ENCODE results near the gene MLKL. TPM values are rescaled to one million over a fixed set of nuclear protein-coding genes. Genes with fewer than 3 reads are reported as not detected.

Gene MLKL
- total RNA-seq, 1 donor from 2014 or later: 3.7 TPM

DNA sequence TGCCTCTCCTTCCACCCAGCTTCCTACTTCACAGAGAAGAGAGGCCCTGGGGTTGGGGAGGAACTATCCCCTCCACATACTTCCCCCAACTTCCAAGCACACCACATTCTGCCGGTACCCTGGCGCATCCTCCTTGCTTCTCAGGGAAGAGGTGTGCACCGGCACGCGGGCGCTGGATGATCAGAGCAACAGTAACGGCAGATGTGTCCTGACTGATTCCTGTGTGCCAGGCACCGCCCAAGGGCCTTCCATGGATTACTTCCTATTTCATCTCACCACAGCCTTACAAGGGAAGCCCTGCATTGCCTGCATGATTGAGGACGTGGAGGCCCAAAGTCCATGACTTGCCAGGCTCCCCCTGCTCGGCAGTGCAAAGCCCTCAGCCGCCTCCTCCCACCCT is 21.1 kb upstream of the MLKL start:
- no peak overlapping the region for H3K9ac ChIP-seq (ENCODE audit: low read depth in 1 of 3, low read length in 3 of 3)
- no peaks in the 10 kb centered on the region for H3K4me1 ChIP-seq (ENCODE audit: control insufficient read depth in 3 of 3, insufficient read depth in 3 of 3, low read length in 3 of 3)
- H3K27ac ChIP-seq (ENCODE audit: low read depth, low read length): no peak overlapping the region
- no peaks in the 10 kb centered on the region for H3K36me3 ChIP-seq (ENCODE audit: control insufficient read depth in 3 of 3, insufficient read depth in 3 of 3, low read length in 3 of 3)
- H3K4me3 ChIP-seq (ENCODE audit: low read length in 3 of 3): no peak overlapping the region
- peaks cover 0 to 3% (median under 1%) of the 10 kb centered on the region in 3 donors for H3K9me3 ChIP-seq (ENCODE audit: control insufficient read depth in 3 of 3, low read length in 3 of 3)
- peaks cover 9 to 31% (median 10%) of the 10 kb centered on the region in 3 donors for H3K27me3 ChIP-seq (ENCODE audit: control insufficient read depth in 3 of 3, insufficient read depth in 3 of 3, low read length in 3 of 3)

DNA sequence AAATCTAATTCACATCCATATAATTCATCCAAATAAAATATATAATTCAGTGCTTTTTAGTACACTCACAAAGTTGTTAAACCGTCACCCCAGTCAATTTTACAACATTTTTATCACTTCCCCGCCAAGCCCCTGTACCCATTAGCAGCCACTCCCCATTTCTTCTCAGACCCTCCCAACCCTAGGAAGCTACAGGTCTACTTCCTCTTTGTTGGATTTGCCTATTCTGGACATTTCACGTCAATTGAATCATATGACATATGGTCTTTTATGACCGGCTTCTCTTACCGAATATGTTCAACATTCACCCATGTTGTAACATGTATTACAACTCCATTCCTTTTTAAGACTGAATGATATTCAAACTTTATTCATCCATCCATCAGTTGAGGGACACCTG is 19.9 kb upstream of the MLKL start:
- Histone ChIP-seq H3K27me3 (ENCODE audit: control insufficient read depth in 3 of 3, insufficient read depth in 3 of 3, low read length in 3 of 3) (peaks cover 9 to 30% (median 10%) of the 10 kb centered on the region in 3 donors), H3K4me1 (ENCODE audit: control insufficient read depth in 3 of 3, insufficient read depth in 3 of 3, low read length in 3 of 3) (no peaks in the 10 kb centered on the region), H3K27ac (ENCODE audit: low read depth, low read length) (no peak overlapping the region)

DNA sequence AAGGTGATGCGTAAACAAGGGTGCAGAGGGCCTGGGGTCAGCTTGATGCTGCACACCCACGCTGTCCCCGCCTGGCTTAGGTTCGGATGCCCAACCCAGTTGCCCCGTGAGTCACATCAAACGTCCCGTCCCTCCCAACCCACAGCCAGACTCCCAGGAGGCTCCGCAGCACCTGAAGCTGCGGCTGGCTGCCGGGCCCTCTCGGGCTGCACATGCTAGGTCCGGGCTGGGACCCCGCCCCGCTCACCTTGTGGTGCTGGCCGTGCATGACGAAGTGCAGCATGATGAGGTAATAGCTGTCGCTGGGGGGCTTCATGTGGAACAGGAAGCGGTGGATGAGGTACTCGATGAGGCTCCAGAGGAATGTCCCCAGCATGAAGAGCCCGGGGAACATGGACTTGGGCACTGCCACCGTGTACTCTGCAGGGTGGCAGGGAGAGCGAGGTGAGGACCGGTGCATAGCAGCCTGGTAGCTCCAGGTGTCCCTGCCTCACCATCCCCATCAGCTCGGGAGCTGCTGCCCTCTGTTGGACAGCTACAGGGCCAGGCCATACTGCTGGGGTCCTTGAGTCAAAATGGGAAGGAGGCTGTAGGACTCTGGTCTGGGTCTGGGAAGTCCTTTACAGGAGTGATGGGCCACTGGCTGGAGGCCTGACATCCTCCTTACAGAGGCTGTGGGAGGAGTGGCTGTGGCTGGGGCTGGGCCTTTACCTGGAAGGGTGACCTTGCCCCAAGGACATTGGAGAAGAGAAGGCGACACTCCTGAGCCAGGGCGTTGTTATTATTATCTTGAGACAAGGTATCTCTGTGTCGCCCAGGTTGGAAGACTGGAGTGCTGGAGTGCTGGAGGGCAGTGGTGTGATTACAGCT is 18.3 kb upstream of the MLKL start:
- Histone ChIP-seq H3K36me3 (ENCODE audit: control insufficient read depth in 3 of 3, insufficient read depth in 3 of 3, low read length in 3 of 3) (no peaks in the 10 kb centered on the region), H3K27me3 (ENCODE audit: control insufficient read depth in 3 of 3, insufficient read depth in 3 of 3, low read length in 3 of 3) (peaks cover 4 to 16% (median 10%) of the 10 kb centered on the region in 3 donors), H3K4me1 (ENCODE audit: control insufficient read depth in 3 of 3, insufficient read depth in 3 of 3, low read length in 3 of 3) (no peaks in the 10 kb centered on the region), H3K9me3 (ENCODE audit: control insufficient read depth in 3 of 3, low read length in 3 of 3) (no peaks in the 10 kb centered on the region), H3K9ac (ENCODE audit: low read depth in 1 of 3, low read length in 3 of 3) (no peak overlapping the region), H3K4me3 (ENCODE audit: low read length in 3 of 3) (no peak overlapping the region), H3K27ac (ENCODE audit: low read depth, low read length) (no peak overlapping the region)

More for the DNA sequence above, 19.9 kb upstream of the MLKL start:
- H3K9me3 ChIP-seq (ENCODE audit: control insufficient read depth in 3 of 3, low read length in 3 of 3): no peaks in the 10 kb centered on the region
- H3K4me3 ChIP-seq (ENCODE audit: low read length in 3 of 3): no peak overlapping the region
- H3K9ac ChIP-seq (ENCODE audit: low read depth in 1 of 3, low read length in 3 of 3): no peak overlapping the region
- no peaks in the 10 kb centered on the region for H3K36me3 ChIP-seq (ENCODE audit: control insufficient read depth in 3 of 3, insufficient read depth in 3 of 3, low read length in 3 of 3)

DNA sequence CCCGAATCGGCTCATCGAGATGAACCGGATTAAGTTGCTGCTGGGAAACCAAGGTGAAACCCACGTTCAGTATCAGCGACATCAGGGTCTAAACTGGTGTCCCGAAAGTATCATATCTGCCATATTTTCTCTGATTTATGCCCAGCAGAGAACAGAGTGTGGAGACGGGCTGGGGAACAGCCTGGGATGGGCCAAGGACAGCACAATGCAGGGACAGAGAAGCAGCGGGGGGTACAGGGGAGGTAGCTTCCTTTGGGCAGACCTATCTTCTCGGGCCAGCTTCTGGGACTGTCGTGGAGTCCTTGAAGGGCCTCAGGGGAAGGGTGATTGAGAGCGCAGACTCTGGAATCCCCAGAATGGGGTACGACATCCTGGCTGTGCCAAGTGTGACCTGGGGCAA is 17.5 kb upstream of the MLKL start:
- H3K27me3 ChIP-seq (ENCODE audit: control insufficient read depth in 3 of 3, insufficient read depth in 3 of 3, low read length in 3 of 3): peaks cover 1 to 11% (median 5%) of the 10 kb centered on the region in 3 donors

DNA sequence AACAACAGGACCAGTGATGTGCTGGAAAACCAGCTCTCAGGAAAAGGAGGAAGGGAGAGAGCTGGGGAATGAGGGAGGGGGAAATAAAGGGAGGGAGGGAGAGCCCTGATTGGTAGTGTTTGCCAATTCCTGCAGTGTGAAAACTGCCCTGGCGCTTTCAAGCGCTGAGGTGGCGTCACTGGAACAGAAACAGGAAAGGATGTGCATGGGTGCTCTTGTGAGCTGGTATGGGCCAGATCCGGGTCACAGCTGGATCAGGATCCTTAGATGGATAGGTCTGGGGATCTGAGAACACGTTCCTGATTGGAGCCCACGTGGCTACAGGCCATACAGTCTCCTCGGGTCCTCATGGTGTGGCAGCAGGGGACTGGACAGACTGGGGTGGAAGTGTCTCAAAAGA is 16.7 kb upstream of the MLKL start:
- Histone ChIP-seq H3K9me3 (ENCODE audit: control insufficient read depth in 3 of 3, low read length in 3 of 3) (no peaks in the 10 kb centered on the region), H3K27ac (ENCODE audit: low read depth, low read length) (no peak overlapping the region), H3K4me3 (ENCODE audit: low read length in 3 of 3) (no peak overlapping the region), H3K4me1 (ENCODE audit: control insufficient read depth in 3 of 3, insufficient read depth in 3 of 3, low read length in 3 of 3) (no peaks in the 10 kb centered on the region), H3K36me3 (ENCODE audit: control insufficient read depth in 3 of 3, insufficient read depth in 3 of 3, low read length in 3 of 3) (no peaks in the 10 kb centered on the region), H3K9ac (ENCODE audit: low read depth in 1 of 3, low read length in 3 of 3) (no peak overlapping the region), H3K27me3 (ENCODE audit: control insufficient read depth in 3 of 3, insufficient read depth in 3 of 3, low read length in 3 of 3) (peaks cover 0 to 10% (median 5%) of the 10 kb centered on the region in 3 donors)

More for the DNA sequence above, 17.5 kb upstream of the MLKL start:
- H3K9ac ChIP-seq (ENCODE audit: low read depth in 1 of 3, low read length in 3 of 3): no peak overlapping the region
- no peaks in the 10 kb centered on the region for H3K4me1 ChIP-seq (ENCODE audit: control insufficient read depth in 3 of 3, insufficient read depth in 3 of 3, low read length in 3 of 3)
- H3K9me3 ChIP-seq (ENCODE audit: control insufficient read depth in 3 of 3, low read length in 3 of 3): no peaks in the 10 kb centered on the region
- no peak overlapping the region for H3K4me3 ChIP-seq (ENCODE audit: low read length in 3 of 3)
- H3K27ac ChIP-seq (ENCODE audit: low read depth, low read length): no peak overlapping the region
- H3K36me3 ChIP-seq (ENCODE audit: control insufficient read depth in 3 of 3, insufficient read depth in 3 of 3, low read length in 3 of 3): no peaks in the 10 kb centered on the region

DNA sequence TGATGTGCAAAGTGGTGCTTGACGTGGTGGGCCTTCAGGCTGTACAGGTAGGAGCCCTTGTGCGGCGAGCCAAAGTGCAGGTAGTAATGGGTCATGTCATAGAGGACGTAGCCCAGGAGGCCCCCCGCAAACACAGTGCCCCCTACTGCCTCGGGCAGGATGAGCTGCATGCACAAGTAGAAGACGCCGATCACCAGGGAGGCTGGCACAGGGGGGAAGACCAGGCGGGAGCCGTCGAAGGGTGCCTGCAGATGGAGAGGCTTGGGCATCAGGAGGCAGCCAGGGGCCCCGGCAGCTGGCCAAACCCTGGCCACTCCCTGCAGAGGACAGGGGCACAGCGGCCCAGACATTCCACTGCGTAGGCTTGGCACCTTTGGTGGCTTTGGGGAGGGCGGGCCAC is 15.7 kb upstream of the MLKL start:
- Histone ChIP-seq H3K9me3 (ENCODE audit: control insufficient read depth in 3 of 3, low read length in 3 of 3) (no peaks in the 10 kb centered on the region), H3K27me3 (ENCODE audit: control insufficient read depth in 3 of 3, insufficient read depth in 3 of 3, low read length in 3 of 3) (peaks cover 0 to 6% (median 1%) of the 10 kb centered on the region in 3 donors), H3K27ac (ENCODE audit: low read depth, low read length) (no peak overlapping the region), H3K9ac (ENCODE audit: low read depth in 1 of 3, low read length in 3 of 3) (no peak overlapping the region), H3K36me3 (ENCODE audit: control insufficient read depth in 3 of 3, insufficient read depth in 3 of 3, low read length in 3 of 3) (no peaks in the 10 kb centered on the region), H3K4me3 (ENCODE audit: low read length in 3 of 3) (no peak overlapping the region), H3K4me1 (ENCODE audit: control insufficient read depth in 3 of 3, insufficient read depth in 3 of 3, low read length in 3 of 3) (no peaks in the 10 kb centered on the region)

DNA sequence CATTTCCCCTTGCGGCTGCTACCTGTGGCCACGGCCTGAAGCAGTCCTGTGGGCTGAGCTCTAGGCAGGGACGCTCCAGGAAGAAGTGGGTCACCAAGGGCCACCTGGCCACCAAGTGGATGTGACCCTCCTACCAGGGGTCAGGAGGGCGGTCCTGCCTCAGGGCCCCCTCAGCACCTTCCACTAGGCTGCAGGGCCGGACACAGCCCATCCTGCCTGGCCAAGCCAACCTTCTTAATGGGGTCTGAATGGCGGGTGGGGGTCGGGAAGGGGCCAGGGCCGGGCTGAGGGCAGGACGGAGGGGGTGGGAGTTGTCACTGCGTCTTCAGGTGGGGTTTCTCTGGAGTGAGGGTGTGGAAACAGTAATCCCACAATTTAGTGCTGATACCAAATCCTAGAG is 13.2 kb upstream of the MLKL start:
- no peaks in the 10 kb centered on the region for H3K36me3 ChIP-seq (ENCODE audit: control insufficient read depth in 3 of 3, insufficient read depth in 3 of 3, low read length in 3 of 3)
- no peak overlapping the region for H3K4me3 ChIP-seq (ENCODE audit: low read length in 3 of 3)
- H3K27me3 ChIP-seq (ENCODE audit: control insufficient read depth in 3 of 3, insufficient read depth in 3 of 3, low read length in 3 of 3): peaks cover 0 to 5% (median 0%) of the 10 kb centered on the region in 3 donors
- H3K9ac ChIP-seq (ENCODE audit: low read depth in 1 of 3, low read length in 3 of 3): no peak overlapping the region
- no peak overlapping the region for H3K27ac ChIP-seq (ENCODE audit: low read depth, low read length)
- H3K4me1 ChIP-seq (ENCODE audit: control insufficient read depth in 3 of 3, insufficient read depth in 3 of 3, low read length in 3 of 3): no peaks in the 10 kb centered on the region
- no peaks in the 10 kb centered on the region for H3K9me3 ChIP-seq (ENCODE audit: control insufficient read depth in 3 of 3, low read length in 3 of 3)

DNA sequence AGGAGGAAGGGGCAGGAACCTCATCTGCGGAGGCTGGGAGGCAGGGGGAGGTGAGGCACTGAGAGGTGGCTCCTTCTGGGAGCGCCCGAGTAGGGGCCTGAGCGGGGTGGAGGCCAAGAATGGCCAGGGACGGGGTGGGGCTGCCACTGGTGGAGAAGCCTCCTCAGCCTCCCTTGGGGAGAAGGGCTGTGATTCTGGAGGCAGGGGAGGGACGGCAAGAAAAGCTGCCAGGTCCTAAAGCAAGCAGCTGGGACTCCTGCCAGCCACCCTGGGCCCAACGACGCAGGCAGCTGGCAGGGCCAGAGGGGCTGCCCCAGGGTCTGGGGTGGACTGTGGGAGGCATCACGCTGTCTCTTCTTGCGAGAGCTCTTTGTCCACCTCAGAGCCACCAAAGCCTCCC is 12.7 kb upstream of the MLKL start:
- Histone ChIP-seq H3K27me3 (ENCODE audit: control insufficient read depth in 3 of 3, insufficient read depth in 3 of 3, low read length in 3 of 3) (peaks cover 0 to 5% (median 0%) of the 10 kb centered on the region in 3 donors), H3K4me1 (ENCODE audit: control insufficient read depth in 3 of 3, insufficient read depth in 3 of 3, low read length in 3 of 3) (no peaks in the 10 kb centered on the region), H3K36me3 (ENCODE audit: control insufficient read depth in 3 of 3, insufficient read depth in 3 of 3, low read length in 3 of 3) (no peaks in the 10 kb centered on the region), H3K27ac (ENCODE audit: low read depth, low read length) (no peak overlapping the region), H3K4me3 (ENCODE audit: low read length in 3 of 3) (no peak overlapping the region), H3K9me3 (ENCODE audit: control insufficient read depth in 3 of 3, low read length in 3 of 3) (no peaks in the 10 kb centered on the region), H3K9ac (ENCODE audit: low read depth in 1 of 3, low read length in 3 of 3) (no peak overlapping the region)

DNA sequence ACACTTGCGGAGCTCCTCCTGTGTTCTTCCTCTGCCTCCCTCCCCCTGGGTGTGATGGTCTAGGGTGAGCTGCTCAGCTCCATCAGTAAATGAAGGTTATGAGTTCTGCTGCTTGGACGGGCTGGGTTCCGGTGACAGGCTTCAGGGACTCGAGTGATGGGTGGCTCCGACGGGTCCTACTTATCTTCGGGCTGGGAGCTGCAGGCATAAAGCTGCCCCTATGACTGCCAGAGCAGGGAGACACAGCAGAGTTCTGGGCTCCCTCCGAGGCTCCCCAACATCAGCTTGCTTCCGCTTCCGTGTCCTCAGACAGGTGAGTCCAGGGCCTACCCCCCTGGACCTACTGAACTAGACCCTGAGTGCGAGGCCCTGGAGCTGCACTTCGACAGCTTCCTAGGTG is 11.3 kb upstream of the MLKL start:
- Histone ChIP-seq H3K9ac (ENCODE audit: low read depth in 1 of 3, low read length in 3 of 3) (no peak overlapping the region), H3K27ac (ENCODE audit: low read depth, low read length) (no peak overlapping the region), H3K4me3 (ENCODE audit: low read length in 3 of 3) (no peak overlapping the region), H3K9me3 (ENCODE audit: control insufficient read depth in 3 of 3, low read length in 3 of 3) (no peaks in the 10 kb centered on the region), H3K4me1 (ENCODE audit: control insufficient read depth in 3 of 3, insufficient read depth in 3 of 3, low read length in 3 of 3) (no peaks in the 10 kb centered on the region), H3K36me3 (ENCODE audit: control insufficient read depth in 3 of 3, insufficient read depth in 3 of 3, low read length in 3 of 3) (no peaks in the 10 kb centered on the region), H3K27me3 (ENCODE audit: control insufficient read depth in 3 of 3, insufficient read depth in 3 of 3, low read length in 3 of 3) (peaks cover 0 to 2% (median 0%) of the 10 kb centered on the region in 3 donors)

DNA sequence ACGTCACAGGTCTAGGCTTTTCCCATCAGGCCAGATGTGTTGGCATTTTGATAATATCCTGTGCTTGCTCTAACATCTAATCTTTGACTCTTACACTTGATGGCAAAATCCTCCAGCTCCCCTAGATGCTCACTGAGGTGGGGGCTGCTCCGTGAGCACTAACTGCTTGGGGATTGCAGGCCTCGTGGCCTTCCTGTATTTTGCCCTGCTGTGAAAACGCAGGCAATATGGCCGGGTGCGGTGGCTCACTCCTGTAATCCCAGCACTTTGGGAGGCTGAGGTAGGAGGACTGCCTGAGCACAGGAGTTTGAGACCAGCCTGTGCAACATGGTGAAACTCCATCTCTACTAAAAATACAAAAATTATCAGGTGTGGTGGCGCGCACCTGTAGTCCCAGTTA is 9.7 kb upstream of the MLKL start:
- Histone ChIP-seq H3K27me3 (ENCODE audit: control insufficient read depth in 3 of 3, insufficient read depth in 3 of 3, low read length in 3 of 3) (no peaks in the 10 kb centered on the region), H3K9me3 (ENCODE audit: control insufficient read depth in 3 of 3, low read length in 3 of 3) (no peaks in the 10 kb centered on the region), H3K4me3 (ENCODE audit: low read length in 3 of 3) (no peak overlapping the region), H3K27ac (ENCODE audit: low read depth, low read length) (no peak overlapping the region), H3K4me1 (ENCODE audit: control insufficient read depth in 3 of 3, insufficient read depth in 3 of 3, low read length in 3 of 3) (no peaks in the 10 kb centered on the region), H3K9ac (ENCODE audit: low read depth in 1 of 3, low read length in 3 of 3) (no peak overlapping the region), H3K36me3 (ENCODE audit: control insufficient read depth in 3 of 3, insufficient read depth in 3 of 3, low read length in 3 of 3) (no peaks in the 10 kb centered on the region)

Measured in skeletal muscle tissue (tissue), 4 donors.